HL-60 (cell line): Measurements from ENCODE around the gene YBEY.

Experiments
- DNase-seq, 2 experiments: peaks; one replicate each; pipeline ENCODE4 v3.0.0-alpha.2; 2010 to 2020; ENCODE audit warnings: low read depth in 1 of 2, low spot score in 1 of 2
- H3K27ac ChIP-seq: fragments of 250-450 bp; sonication (Bioruptor Pico); replicated peaks from 2 replicates; pipeline ENCODE4 v1.5.1; 2020; ENCODE audit warnings: mild to moderate bottlenecking, moderate library complexity
- H3K27me3 ChIP-seq: fragments of 250-450 bp; sonication (Bioruptor Pico); 2 replicates; pipeline ENCODE4 v1.5.1; 2021; ENCODE audit warnings: mild to moderate bottlenecking, moderate library complexity; ENCODE audit not compliant: insufficient read depth, poor library complexity, severe bottlenecking
- H3K4me3 ChIP-seq: replicated peaks from 2 replicates; pipeline ENCODE4 v1.5.1; 2011; ENCODE audit warnings: mild to moderate bottlenecking, control low read depth, low read length; ENCODE audit not compliant: insufficient read depth
- GABPA ChIP-seq: IDR thresholded peaks from 2 replicates; pipeline ENCODE4 v1.6.1; 2012; ENCODE audit warnings: low read depth
- POLR2AphosphoS5 ChIP-seq: IDR thresholded peaks from 2 replicates; pipeline ENCODE4 v1.6.1; 2012; ENCODE audit warnings: low read depth
- SPI1 ChIP-seq: IDR thresholded peaks from 2 replicates; pipeline ENCODE4 v1.6.1; 2012; ENCODE audit warnings: low read depth, mild to moderate bottlenecking, borderline replicate concordance
- TF ChIP-seq, protein P1 (sequence below): IDR thresholded peaks from one replicate; pipeline ENCODE4 v1.5.1; 2011; ENCODE audit warnings: low read length, control low read depth, inconsistent platforms; ENCODE audit not compliant: insufficient read depth
- TF ChIP-seq, protein P2 (sequence below): IDR thresholded peaks from 2 replicates; pipeline ENCODE4 v1.6.1; 2012; ENCODE audit warnings: low read depth; ENCODE audit not compliant: insufficient replicate concordance

The YBEY gene

DNA sequence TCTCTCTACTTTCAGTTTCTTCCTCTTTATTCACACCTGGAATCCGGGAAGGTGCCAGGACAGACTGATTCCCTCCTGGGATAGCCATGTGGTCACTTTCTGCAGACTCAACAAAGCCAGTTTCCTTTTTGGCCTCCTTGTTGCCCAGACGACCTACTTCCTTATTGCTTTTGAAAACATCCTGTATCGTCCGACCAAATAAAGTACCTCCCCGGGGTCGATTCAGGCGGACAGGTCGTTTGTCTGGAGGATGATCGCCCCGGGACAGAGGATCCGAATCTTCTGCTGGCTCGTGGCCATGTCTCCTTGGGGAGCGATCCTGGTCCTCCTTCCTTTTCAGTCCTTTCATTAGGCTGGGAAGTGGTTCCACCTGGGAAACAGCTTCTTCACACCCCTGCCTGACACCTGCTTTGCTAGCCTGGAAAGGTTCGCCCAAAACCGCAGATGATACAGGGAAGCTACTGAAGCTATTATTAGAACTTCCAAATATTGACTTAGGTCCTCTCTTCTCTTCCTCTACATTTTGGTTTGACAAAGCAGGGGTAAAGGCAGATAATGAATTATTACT is 2.0 kb upstream of the YBEY start:
- Histone ChIP-seq H3K27ac (peak overlapping the region; percentile 88), H3K4me3 (peak overlapping the region; percentile 33), H3K27me3 (no peaks in the 10 kb centered on the region)
- TF ChIP-seq, protein P1, sequence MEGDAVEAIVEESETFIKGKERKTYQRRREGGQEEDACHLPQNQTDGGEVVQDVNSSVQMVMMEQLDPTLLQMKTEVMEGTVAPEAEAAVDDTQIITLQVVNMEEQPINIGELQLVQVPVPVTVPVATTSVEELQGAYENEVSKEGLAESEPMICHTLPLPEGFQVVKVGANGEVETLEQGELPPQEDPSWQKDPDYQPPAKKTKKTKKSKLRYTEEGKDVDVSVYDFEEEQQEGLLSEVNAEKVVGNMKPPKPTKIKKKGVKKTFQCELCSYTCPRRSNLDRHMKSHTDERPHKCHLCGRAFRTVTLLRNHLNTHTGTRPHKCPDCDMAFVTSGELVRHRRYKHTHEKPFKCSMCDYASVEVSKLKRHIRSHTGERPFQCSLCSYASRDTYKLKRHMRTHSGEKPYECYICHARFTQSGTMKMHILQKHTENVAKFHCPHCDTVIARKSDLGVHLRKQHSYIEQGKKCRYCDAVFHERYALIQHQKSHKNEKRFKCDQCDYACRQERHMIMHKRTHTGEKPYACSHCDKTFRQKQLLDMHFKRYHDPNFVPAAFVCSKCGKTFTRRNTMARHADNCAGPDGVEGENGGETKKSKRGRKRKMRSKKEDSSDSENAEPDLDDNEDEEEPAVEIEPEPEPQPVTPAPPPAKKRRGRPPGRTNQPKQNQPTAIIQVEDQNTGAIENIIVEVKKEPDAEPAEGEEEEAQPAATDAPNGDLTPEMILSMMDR: no peak
- TF ChIP-seq GABPA: no peak
- TF ChIP-seq SPI1: no peak
- TF ChIP-seq, protein P2, sequence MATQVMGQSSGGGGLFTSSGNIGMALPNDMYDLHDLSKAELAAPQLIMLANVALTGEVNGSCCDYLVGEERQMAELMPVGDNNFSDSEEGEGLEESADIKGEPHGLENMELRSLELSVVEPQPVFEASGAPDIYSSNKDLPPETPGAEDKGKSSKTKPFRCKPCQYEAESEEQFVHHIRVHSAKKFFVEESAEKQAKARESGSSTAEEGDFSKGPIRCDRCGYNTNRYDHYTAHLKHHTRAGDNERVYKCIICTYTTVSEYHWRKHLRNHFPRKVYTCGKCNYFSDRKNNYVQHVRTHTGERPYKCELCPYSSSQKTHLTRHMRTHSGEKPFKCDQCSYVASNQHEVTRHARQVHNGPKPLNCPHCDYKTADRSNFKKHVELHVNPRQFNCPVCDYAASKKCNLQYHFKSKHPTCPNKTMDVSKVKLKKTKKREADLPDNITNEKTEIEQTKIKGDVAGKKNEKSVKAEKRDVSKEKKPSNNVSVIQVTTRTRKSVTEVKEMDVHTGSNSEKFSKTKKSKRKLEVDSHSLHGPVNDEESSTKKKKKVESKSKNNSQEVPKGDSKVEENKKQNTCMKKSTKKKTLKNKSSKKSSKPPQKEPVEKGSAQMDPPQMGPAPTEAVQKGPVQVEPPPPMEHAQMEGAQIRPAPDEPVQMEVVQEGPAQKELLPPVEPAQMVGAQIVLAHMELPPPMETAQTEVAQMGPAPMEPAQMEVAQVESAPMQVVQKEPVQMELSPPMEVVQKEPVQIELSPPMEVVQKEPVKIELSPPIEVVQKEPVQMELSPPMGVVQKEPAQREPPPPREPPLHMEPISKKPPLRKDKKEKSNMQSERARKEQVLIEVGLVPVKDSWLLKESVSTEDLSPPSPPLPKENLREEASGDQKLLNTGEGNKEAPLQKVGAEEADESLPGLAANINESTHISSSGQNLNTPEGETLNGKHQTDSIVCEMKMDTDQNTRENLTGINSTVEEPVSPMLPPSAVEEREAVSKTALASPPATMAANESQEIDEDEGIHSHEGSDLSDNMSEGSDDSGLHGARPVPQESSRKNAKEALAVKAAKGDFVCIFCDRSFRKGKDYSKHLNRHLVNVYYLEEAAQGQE: no peak
- TF ChIP-seq POLR2AphosphoS5: no peak
- peak; percentile 48 to 54 for DNase-seq

DNA sequence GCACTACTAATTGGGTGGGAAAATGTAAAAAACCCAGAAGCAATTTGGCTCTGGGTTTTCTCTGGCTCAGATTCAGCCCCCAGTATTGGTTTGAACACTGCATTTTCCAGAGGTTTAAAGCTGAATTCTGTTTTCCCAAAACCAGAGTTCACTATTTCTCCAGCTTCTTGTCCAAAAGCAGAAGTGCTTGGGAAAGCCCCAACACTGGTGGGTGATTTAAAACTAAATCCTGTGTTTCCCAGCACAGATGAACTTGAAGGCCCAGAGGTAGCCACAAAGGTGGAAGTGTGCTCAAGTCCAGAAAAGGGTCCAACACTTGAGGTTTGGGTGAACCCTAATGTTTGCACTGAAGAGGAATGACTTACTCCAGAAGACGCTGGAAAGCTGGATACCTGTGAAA is 1.4 kb upstream of the YBEY start:
- Histone ChIP-seq H3K27ac (peak overlapping the region; percentile 88), H3K4me3 (peak overlapping the region; percentile 76), H3K27me3 (no peaks in the 10 kb centered on the region)
- DNase-seq: no peak
- TF ChIP-seq GABPA (no peak), POLR2AphosphoS5 (no peak), SPI1 (peak; percentile 60)
- TF ChIP-seq, protein P2: no peak
- TF ChIP-seq, protein P1: no peak

DNA sequence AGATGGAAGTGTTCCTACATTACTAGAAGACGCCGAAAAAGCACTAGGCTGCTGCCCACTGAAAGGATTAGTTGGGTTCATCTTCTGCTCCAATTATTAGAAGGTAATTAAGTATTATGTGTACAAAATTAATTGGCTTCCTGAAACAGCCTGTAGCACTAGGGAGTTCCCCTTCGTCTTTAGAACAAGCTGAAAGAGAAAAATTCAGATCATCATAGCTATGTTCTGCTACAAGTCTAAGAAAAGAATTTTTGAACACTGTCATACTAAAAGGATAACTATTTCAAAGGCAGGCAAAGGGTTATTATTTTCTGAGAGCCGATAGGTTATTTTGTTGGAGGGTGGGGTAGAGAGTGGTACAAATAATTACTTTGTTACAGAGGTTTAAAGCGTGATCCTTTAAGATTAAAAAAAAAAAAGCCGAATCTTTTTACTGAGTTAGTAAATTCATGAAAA is 908 bp upstream of the YBEY start, which contains the start of gene MCM3AP:
Gene MCM3AP (minus strand): TSS at position 406 of the 456 bp plus-strand sequence. CDS start 325 bp downstream, at position 81.
- H3K27ac ChIP-seq: peak within 1 kb of the TSS; percentile 88
- peak within 1 kb of the TSS; percentile 76 for H3K4me3 ChIP-seq
- H3K27me3 ChIP-seq: no peaks in the 10 kb centered on the region
- no peak for TF ChIP-seq POLR2AphosphoS5
- TF ChIP-seq SPI1: no peak
- no peak for TF ChIP-seq GABPA
- TF ChIP-seq, protein P2: no peak
- DNase-seq: no peak
